ENCODE measurements around the gene IL22RA1. TPM values are rescaled to one million over a fixed set of nuclear protein-coding genes. Genes with fewer than 3 reads are reported as not detected.

IL22RA1 gene
- total and polyA plus RNA-seq, 2 donors (not counting 1 experiment from before 2014, with no cell fraction given) = under 0.01 to 0.03 TPM

GRCh38 chr1:24070821-24071393 is 72.0 kb downstream of the IL22RA1 start:
- Histone ChIP-seq H3K4me3 (replicated peaks in 1 of 4; ENCODE audit: control extremely low read depth in 1 of 4, insufficient read depth in 1 of 4, low read depth in 3 of 4, low read length in 4 of 4) (peak overlapping the region in 1 of 4 experiments; percentile 16), H3K27ac (ENCODE audit: insufficient read depth, low read length) (no peak overlapping the region), H4K20me1 (ENCODE audit: control insufficient read depth, extremely low read depth, insufficient read depth, low read length) (no peaks in the 10 kb centered on the region), H3K36me3 (ENCODE audit: control insufficient read depth, insufficient read depth, low read length) (no peaks in the 10 kb centered on the region), H3K27me3 (ENCODE audit: control insufficient read depth, insufficient read depth, low read length) (no peaks in the 10 kb centered on the region), H3K4me1 (ENCODE audit: control insufficient read depth, extremely low read depth, insufficient read depth, low read length) (no peaks in the 10 kb centered on the region), H3K9ac (ENCODE audit: insufficient read depth, low read length) (no peak overlapping the region), H3K4me2 (ENCODE audit: extremely low read depth, insufficient read depth, low read length) (no peak overlapping the region), H3K9me3 (ENCODE audit: control insufficient read depth, insufficient read depth, low read depth, low read length) (no peaks in the 10 kb centered on the region), H2AFZ (ENCODE audit: low read length) (no peak overlapping the region), H3K79me2 (ENCODE audit: control insufficient read depth, insufficient read depth, low read length) (no peaks in the 10 kb centered on the region)
- DNase-seq (ENCODE audit: low read depth in 2 of 2) = peak; percentile 60 to 74
- TF ChIP-seq CTCF (conservative IDR thresholded peaks at IDR 0.05 in 1 of 2, IDR thresholded peaks at IDR 0.05 in 1 of 2; ENCODE audit: low read depth in 1 of 2, low read length in 2 of 2) (peak; percentile 78 to 89), EZH2 (IDR thresholded peaks at IDR 0.05; ENCODE audit: low read length, missing control alignments) (no peak)

- TF ChIP-seq EZH2 (IDR thresholded peaks at IDR 0.05; ENCODE audit: low read length, missing control alignments) (no peak), CTCF (conservative IDR thresholded peaks at IDR 0.05 in 1 of 2, IDR thresholded peaks at IDR 0.05 in 1 of 2; ENCODE audit: low read depth in 1 of 2, low read length in 2 of 2) (no peak)
- Histone ChIP-seq H3K4me2 (ENCODE audit: extremely low read depth, insufficient read depth, low read length) (no peak overlapping the region), H3K4me3 (replicated peaks in 1 of 4; ENCODE audit: control extremely low read depth in 1 of 4, insufficient read depth in 1 of 4, low read depth in 3 of 4, low read length in 4 of 4) (no peak overlapping the region), H4K20me1 (ENCODE audit: control insufficient read depth, extremely low read depth, insufficient read depth, low read length) (no peaks in the 10 kb centered on the region), H3K4me1 (ENCODE audit: control insufficient read depth, extremely low read depth, insufficient read depth, low read length) (no peaks in the 10 kb centered on the region), H2AFZ (ENCODE audit: low read length) (no peak overlapping the region), H3K27me3 (ENCODE audit: control insufficient read depth, insufficient read depth, low read length) (peaks cover 5% of the 10 kb centered on the region), H3K9ac (ENCODE audit: insufficient read depth, low read length) (no peak overlapping the region), H3K36me3 (ENCODE audit: control insufficient read depth, insufficient read depth, low read length) (no peaks in the 10 kb centered on the region), H3K79me2 (ENCODE audit: control insufficient read depth, insufficient read depth, low read length) (no peaks in the 10 kb centered on the region), H3K27ac (ENCODE audit: insufficient read depth, low read length) (no peak overlapping the region), H3K9me3 (ENCODE audit: control insufficient read depth, insufficient read depth, low read depth, low read length) (no peaks in the 10 kb centered on the region)
- DNase-seq (ENCODE audit: low read depth in 2 of 2) = no peak
Observed at GRCh38 chr1:24069817-24070216, 73.1 kb downstream of the IL22RA1 start.

Other genes with a start within 250 kb of the IL22RA1 start
- not detected in 2 replicates for gene CNR2, start 229.8 kb downstream of the IL22RA1 start, total RNA-seq
- not detected in 2 replicates for gene CNR2, start 229.8 kb downstream of the IL22RA1 start, polyA plus RNA-seq
- gene PNRC2, start 183.3 kb downstream of the IL22RA1 start, total RNA-seq = 84.4 and 91.7 TPM in 2 replicates
- gene PNRC2, start 183.3 kb downstream of the IL22RA1 start, polyA plus RNA-seq = 86.6 and 96.6 TPM in 2 replicates
- gene SRSF10, start 162.8 kb downstream of the IL22RA1 start, total RNA-seq = 83.0 and 93.5 TPM in 2 replicates
- gene SRSF10, start 162.8 kb downstream of the IL22RA1 start, polyA plus RNA-seq = 113 and 118 TPM in 2 replicates
- gene MYOM3, start 31.0 kb downstream of the IL22RA1 start, total RNA-seq = not detected in 2 replicates
- gene MYOM3, start 31.0 kb downstream of the IL22RA1 start, polyA plus RNA-seq = not detected in 2 replicates
- gene IFNLR1, start 44.1 kb upstream of the IL22RA1 start, total RNA-seq = under 0.01 TPM in 1 of 2 replicates, not detected in the other
- 0.02 TPM in 1 of 2 replicates, not detected in the other for gene IFNLR1, start 44.1 kb upstream of the IL22RA1 start, polyA plus RNA-seq
- not detected in 2 replicates for gene GRHL3, start 176.2 kb upstream of the IL22RA1 start, total RNA-seq
- gene GRHL3, start 176.2 kb upstream of the IL22RA1 start, polyA plus RNA-seq = 0.03 TPM in 1 of 2 replicates, not detected in the other

Data from fibroblast of lung (primary cell).